ENCODE data around the gene TDRD3. TPM values are rescaled to one million over a fixed set of nuclear protein-coding genes. Genes with fewer than 3 reads are reported as not detected.

The TDRD3 gene
- polyA plus RNA-seq, 1 experiment = 3.9 TPM

- POLR2A ChIA-PET = no interaction called here
- CTCF ChIA-PET = no interaction called here
These were observed 12.1 kb upstream of the TDRD3 start for GRCh38 chr13:60384911-60385310.

GRCh38 chr13:60386250-60386649 lies 10.8 kb upstream of the TDRD3 start:
- TF ChIP-seq, protein P1, sequence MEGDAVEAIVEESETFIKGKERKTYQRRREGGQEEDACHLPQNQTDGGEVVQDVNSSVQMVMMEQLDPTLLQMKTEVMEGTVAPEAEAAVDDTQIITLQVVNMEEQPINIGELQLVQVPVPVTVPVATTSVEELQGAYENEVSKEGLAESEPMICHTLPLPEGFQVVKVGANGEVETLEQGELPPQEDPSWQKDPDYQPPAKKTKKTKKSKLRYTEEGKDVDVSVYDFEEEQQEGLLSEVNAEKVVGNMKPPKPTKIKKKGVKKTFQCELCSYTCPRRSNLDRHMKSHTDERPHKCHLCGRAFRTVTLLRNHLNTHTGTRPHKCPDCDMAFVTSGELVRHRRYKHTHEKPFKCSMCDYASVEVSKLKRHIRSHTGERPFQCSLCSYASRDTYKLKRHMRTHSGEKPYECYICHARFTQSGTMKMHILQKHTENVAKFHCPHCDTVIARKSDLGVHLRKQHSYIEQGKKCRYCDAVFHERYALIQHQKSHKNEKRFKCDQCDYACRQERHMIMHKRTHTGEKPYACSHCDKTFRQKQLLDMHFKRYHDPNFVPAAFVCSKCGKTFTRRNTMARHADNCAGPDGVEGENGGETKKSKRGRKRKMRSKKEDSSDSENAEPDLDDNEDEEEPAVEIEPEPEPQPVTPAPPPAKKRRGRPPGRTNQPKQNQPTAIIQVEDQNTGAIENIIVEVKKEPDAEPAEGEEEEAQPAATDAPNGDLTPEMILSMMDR (IDR thresholded peaks at IDR 0.05; ENCODE audit: insufficient read depth, low read depth, low read length) = no peak
- H3K27me3 ChIP-seq (ENCODE audit: control insufficient read depth, insufficient read depth, low read length) = peaks cover 2% of the 10 kb centered on the region; the same call in 1 of the 2 replicates
- no peak overlapping the region for H3K4me3 ChIP-seq (ENCODE audit: low read depth, low read length)
- CTCF ChIA-PET = no interaction called here
- no peak for DNase-seq (ENCODE audit: low read depth)
- POLR2A ChIA-PET = no interaction called here
- no peaks in the 10 kb centered on the region for H3K36me3 ChIP-seq (ENCODE audit: control insufficient read depth, insufficient read depth, low read length)

More at GRCh38 chr13:60384911-60385310, 12.1 kb upstream of the TDRD3 start:
- Histone ChIP-seq H3K27me3 (ENCODE audit: control insufficient read depth, insufficient read depth, low read length) (peaks cover 2% of the 10 kb centered on the region; the same call in 1 of the 2 replicates), H3K36me3 (ENCODE audit: control insufficient read depth, insufficient read depth, low read length) (no peaks in the 10 kb centered on the region), H3K4me3 (ENCODE audit: low read depth, low read length) (no peak overlapping the region)
- TF ChIP-seq, protein P1 (IDR thresholded peaks at IDR 0.05; ENCODE audit: insufficient read depth, low read depth, low read length) = no peak
- DNase-seq (ENCODE audit: low read depth) = no peak

GRCh38 chr13:60392131-60392530 lies 4.9 kb upstream of the TDRD3 start:
- TF ChIP-seq, protein P1 (IDR thresholded peaks at IDR 0.05; ENCODE audit: insufficient read depth, low read depth, low read length) = no peak
- DNase-seq (ENCODE audit: low read depth) = no peak
- ChIA-PET CTCF (interaction anchor here (1.9 kb wide), 1 partner anchor 23 kb away, joined by 5 read pairs; no protein-coding TSS in a partner anchor), POLR2A (no interaction called here)
- Histone ChIP-seq H3K27me3 (ENCODE audit: control insufficient read depth, insufficient read depth, low read length) (no peaks in the 10 kb centered on the region), H3K4me3 (ENCODE audit: low read depth, low read length) (no peak overlapping the region), H3K36me3 (ENCODE audit: control insufficient read depth, insufficient read depth, low read length) (no peaks in the 10 kb centered on the region)

- TF ChIP-seq, protein P1 (IDR thresholded peaks at IDR 0.05; ENCODE audit: insufficient read depth, low read depth, low read length) = no peak
- H3K27me3 ChIP-seq (ENCODE audit: control insufficient read depth, insufficient read depth, low read length) = no peaks in the 10 kb centered on the region
- POLR2A ChIA-PET = no interaction called here
- H3K4me3 ChIP-seq (ENCODE audit: low read depth, low read length) = peak overlapping the region; percentile 51
- peak; percentile 62 for DNase-seq (ENCODE audit: low read depth)
- CTCF ChIA-PET = interaction anchor here (1.3 to 1.9 kb wide), 2 partner anchors 12 to 52 kb away, joined by 3 to 6 read pairs; no protein-coding TSS in a partner anchor
- no peaks in the 10 kb centered on the region for H3K36me3 ChIP-seq (ENCODE audit: control insufficient read depth, insufficient read depth, low read length)
These were observed 843 bp upstream of the TDRD3 start for GRCh38 chr13:60395971-60396782.

DNA sequence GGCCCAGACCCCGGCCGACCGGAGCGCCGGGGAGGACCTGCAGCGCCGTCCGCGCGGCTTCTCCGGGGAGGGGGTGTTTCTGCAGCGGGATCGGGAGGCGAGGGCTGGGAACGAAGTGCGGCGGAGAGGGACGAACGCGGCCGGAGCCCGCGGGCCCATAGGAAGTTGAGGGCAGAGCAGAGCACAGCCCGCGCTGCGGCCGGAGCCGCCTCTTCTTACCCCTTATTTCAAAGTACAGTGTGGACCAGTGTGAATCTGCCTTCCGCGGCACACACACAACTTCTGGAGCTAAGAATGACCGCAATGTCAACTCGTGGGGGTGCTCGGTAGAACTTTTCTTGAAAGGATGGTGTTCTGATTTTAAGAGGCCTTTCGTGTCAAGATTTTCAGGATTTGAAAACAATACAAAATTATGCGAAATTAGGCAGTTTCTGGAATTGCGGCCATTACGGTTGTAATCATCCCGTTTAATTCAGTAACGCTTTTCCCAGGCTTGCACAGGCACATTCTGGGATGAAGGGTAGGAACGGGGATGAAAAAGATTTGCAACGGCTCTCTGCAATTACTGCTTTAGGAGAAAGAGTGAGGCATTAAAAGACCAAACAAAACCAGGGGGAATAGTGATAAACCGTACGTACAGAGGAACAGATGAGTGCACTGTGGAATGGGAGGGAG lies 821 bp downstream of the TDRD3 start:
- TF ChIP-seq, protein P1 (IDR thresholded peaks at IDR 0.05; ENCODE audit: insufficient read depth, low read depth, low read length) = no peak
- H3K27me3 ChIP-seq (ENCODE audit: control insufficient read depth, insufficient read depth, low read length) = no peaks in the 10 kb centered on the region
- CTCF ChIA-PET = interaction anchor here (0.6 to 1.9 kb wide), 4 partner anchors 10 to 233 kb away, joined by 3 to 6 read pairs (median 4); no protein-coding TSS in a partner anchor
- no peaks in the 10 kb centered on the region for H3K36me3 ChIP-seq (ENCODE audit: control insufficient read depth, insufficient read depth, low read length)
- DNase-seq (ENCODE audit: low read depth) = peak; percentile 5
- POLR2A ChIA-PET = no interaction called here
- H3K4me3 ChIP-seq (ENCODE audit: low read depth, low read length) = peak overlapping the region; percentile 51

All from BJ (cell line).